ENCODE measurements around the gene EFCAB7.

- TF ChIP-seq GATA3 (IDR thresholded peaks at IDR 0.05; ENCODE audit: low read depth, low read length) (no peak), GATA2 (IDR thresholded peaks at IDR 0.05; ENCODE audit: low read depth, low read length) (no peak)
Measured at GRCh38 chr1:63607322-63607721, 84.0 kb downstream of the EFCAB7 start.

All from SH-SY5Y (cell line).